SH-SY5Y (cell line): Measurements from ENCODE around the gene TNKS2.

Experiments used
- GATA2 ChIP-seq: IDR thresholded peaks from 2 replicates; pipeline ENCODE4 v1.6.1; 2011; ENCODE audit warnings: mild to moderate bottlenecking, low read depth, low read length
- GATA3 ChIP-seq: IDR thresholded peaks from 2 replicates; pipeline ENCODE4 v1.6.1; 2011; ENCODE audit warnings: low read depth, mild to moderate bottlenecking, low read length, moderate library complexity

- no peak for TF ChIP-seq GATA2
- TF ChIP-seq GATA3, result no peak
Measured at GRCh38 chr10:91910467-91910866, 112.2 kb downstream of the TNKS2 start.
